GM10248 (cell line): ENCODE results near the gene PIP5K1C.

ENCODE experiments used
- CTCF ChIA-PET: fragments of 300-600 bp; sonication (Branson Sonifier 250); formaldehyde crosslinking; extraction: SDS; loops from one replicate; lab custom pipeline; 2021; ENCODE audit warnings: antibody characterized with exemption; lab: Yijun Ruan, JAX
- POLR2A ChIA-PET: fragments of 350-650 bp; sonication (Branson Sonifier 250); formaldehyde crosslinking; extraction: SDS; loops from one replicate; lab custom pipeline; 2020; ENCODE audit warnings: antibody characterized with exemption; lab: Yijun Ruan, JAX
- DNase-seq: peaks from one replicate; pipeline ENCODE4 v3.0.0; 2012; ENCODE audit errors: extremely low spot score
- CTCF ChIP-seq: IDR thresholded peaks from 2 replicates; pipeline ENCODE4 v1.5.1; 2012; ENCODE audit warnings: mild to moderate bottlenecking, low read depth; ENCODE audit errors: extremely low read depth, missing control alignments, control extremely low read depth

PIP5K1C gene

GRCh38 chr19:3643674-3644313, 56.5 kb downstream of the PIP5K1C start:
- no peak for TF ChIP-seq CTCF
- CTCF ChIA-PET, result no interaction called here
- DNase-seq, result no peak
- POLR2A ChIA-PET, result no interaction called here

GRCh38 chr19:3642987-3643673, 57.1 kb downstream of the PIP5K1C start:
- DNase-seq, result no peak
- TF ChIP-seq CTCF, result no peak
- ChIA-PET CTCF (no interaction called here), POLR2A (no interaction called here)

GRCh38 chr19:3642296-3642695, 58.0 kb downstream of the PIP5K1C start:
- no peak for TF ChIP-seq CTCF
- no peak for DNase-seq
- POLR2A ChIA-PET, result no interaction called here
- CTCF ChIA-PET, result no interaction called here

- ChIA-PET POLR2A (no interaction called here), CTCF (no interaction called here)
- no peak for DNase-seq
- TF ChIP-seq CTCF, result no peak
These were observed 58.6 kb downstream of the PIP5K1C start for GRCh38 chr19:3641515-3642269.

- ChIA-PET CTCF (no interaction called here), POLR2A (no interaction called here)
- DNase-seq, result no peak
- TF ChIP-seq CTCF, result no peak
These were observed 60.8 kb downstream of the PIP5K1C start for GRCh38 chr19:3639479-3639878.

GRCh38 chr19:3638208-3639193, 61.8 kb downstream of the PIP5K1C start:
- ChIA-PET CTCF (no interaction called here), POLR2A (no interaction called here)
- no peak for TF ChIP-seq CTCF
- no peak for DNase-seq
